Trophoblast cell (in vitro differentiated cells and primary cell): ENCODE results near the gene MAGI1.

ENCODE experiments used
- DNase-seq, 2 donors: peaks; one replicate each; pipeline ENCODE4 v3.0.0-alpha.2; 2016
- H2AFZ ChIP-seq: 2 replicates; pipeline ENCODE4 v1.6.1; 2013; ENCODE audit warnings: low read length, moderate library complexity, mild to moderate bottlenecking; ENCODE audit not compliant: insufficient read depth, poor library complexity
- H2AK5ac ChIP-seq: 2 replicates; pipeline ENCODE4 v1.6.1; 2013; ENCODE audit warnings: mild to moderate bottlenecking, low read length
- H2BK120ac ChIP-seq: 2 replicates; pipeline ENCODE4 v1.6.1; 2013; ENCODE audit warnings: low read length, mild to moderate bottlenecking, moderate library complexity; ENCODE audit not compliant: insufficient read depth, poor library complexity
- H2BK12ac ChIP-seq: 2 replicates; pipeline ENCODE4 v1.6.1; 2013; ENCODE audit warnings: mild to moderate bottlenecking, low read length, moderate library complexity
- H2BK5ac ChIP-seq: 2 replicates; pipeline ENCODE4 v1.6.1; 2013; ENCODE audit warnings: low read length, low read depth, moderate library complexity, mild to moderate bottlenecking; ENCODE audit not compliant: poor library complexity
- H3K14ac ChIP-seq: 2 replicates; pipeline ENCODE4 v1.6.1; 2013; ENCODE audit warnings: mild to moderate bottlenecking, low read length
- H3K18ac ChIP-seq: 2 replicates; pipeline ENCODE4 v1.6.1; 2013; ENCODE audit warnings: mild to moderate bottlenecking, low read length
- H3K23ac ChIP-seq: 2 replicates; pipeline ENCODE4 v1.6.1; 2013; ENCODE audit warnings: low read length
- H3K27ac ChIP-seq: 2 replicates; pipeline ENCODE4 v1.5.1; 2013; ENCODE audit warnings: low read depth, mild to moderate bottlenecking, inconsistent platforms, low read length, moderate library complexity
- H3K27me3 ChIP-seq: 2 replicates; pipeline ENCODE4 v1.6.1; 2013; ENCODE audit warnings: inconsistent platforms, mild to moderate bottlenecking, low read length, moderate library complexity; ENCODE audit not compliant: insufficient read depth
- H3K36me3 ChIP-seq, 2 experiments: 1 replicate in 1 of 2; 2 replicates in 1 of 2; pipeline ENCODE4 v1.6.1; 2013; ENCODE audit warnings: low read length in 2 of 2, mild to moderate bottlenecking in 2 of 2, moderate library complexity in 1 of 2; ENCODE audit not compliant: insufficient read depth in 2 of 2, control insufficient read depth in 1 of 2
- H3K4ac ChIP-seq: 2 replicates; pipeline ENCODE4 v1.6.1; 2013; ENCODE audit warnings: low read depth, mild to moderate bottlenecking, low read length, moderate library complexity
- H3K4me1 ChIP-seq, 2 experiments: 1 replicate in 1 of 2; 2 replicates in 1 of 2; pipeline ENCODE4 v1.6.1; 2013; ENCODE audit warnings: low read length in 2 of 2, mild to moderate bottlenecking in 2 of 2, moderate library complexity in 1 of 2; ENCODE audit not compliant: insufficient read depth in 2 of 2, control insufficient read depth in 1 of 2
- H3K4me2 ChIP-seq: 2 replicates; pipeline ENCODE4 v1.6.1; 2013; ENCODE audit warnings: inconsistent platforms, mild to moderate bottlenecking, low read length, moderate library complexity
- H3K4me3 ChIP-seq: 2 replicates; pipeline ENCODE4 v1.5.1; 2013; ENCODE audit warnings: mild to moderate bottlenecking, low read depth, low read length, inconsistent platforms
- H3K79me1 ChIP-seq: one replicate; pipeline ENCODE4 v1.6.1; 2013; ENCODE audit warnings: low read length
- H3K79me2 ChIP-seq: 2 replicates; pipeline ENCODE4 v1.6.1; 2013; ENCODE audit warnings: low read length, mild to moderate bottlenecking; ENCODE audit not compliant: control insufficient read depth, insufficient read depth, poor library complexity
- H3K9ac ChIP-seq: 2 replicates; pipeline ENCODE4 v1.6.1; 2013; ENCODE audit warnings: mild to moderate bottlenecking, low read length
- H3K9me3 ChIP-seq: 2 replicates; pipeline ENCODE4 v1.6.1; 2013; ENCODE audit warnings: low read depth, mild to moderate bottlenecking, control low read depth, inconsistent platforms, low read length; ENCODE audit not compliant: insufficient read depth
- H4K12ac ChIP-seq: 2 replicates; pipeline ENCODE4 v1.6.1; 2013; ENCODE audit warnings: low read depth, mild to moderate bottlenecking, low read length, moderate library complexity
- H4K8ac ChIP-seq: 2 replicates; pipeline ENCODE4 v1.6.1; 2013; ENCODE audit warnings: low read depth, mild to moderate bottlenecking, low read length, moderate library complexity
- H4K91ac ChIP-seq: one replicate; pipeline ENCODE4 v1.6.1; 2013; ENCODE audit warnings: low read depth, mild to moderate bottlenecking, low read length, moderate library complexity
- WGBS: extraction: QIAGEN DNeasy Blood & Tissue Kit; methylation state at CpG from one replicate; pipeline ENCODE4 v1.1.7; 2013; ENCODE audit warnings: missing lambda C conversion rate; ENCODE audit not compliant: insufficient read length, insufficient coverage; ENCODE audit errors: extremely low coverage; 5-methylcytosine and 5-hydroxymethylcytosine counted together

The MAGI1 gene

GRCh38 chr3:65538101-65538500 lies 500.6 kb downstream of the MAGI1 start:
- no peak overlapping the region for H2BK12ac ChIP-seq
- no peak overlapping the region for H2AK5ac ChIP-seq
- H3K9me3 ChIP-seq, result no peaks in the 10 kb centered on the region
- H3K9ac ChIP-seq, result no peak overlapping the region
- H4K8ac ChIP-seq, result no peak overlapping the region
- H3K18ac ChIP-seq, result no peak overlapping the region
- H3K79me2 ChIP-seq, result no peaks in the 10 kb centered on the region
- H3K4ac ChIP-seq, result no peak overlapping the region
- no peak overlapping the region for H4K91ac ChIP-seq
- no peak overlapping the region for H3K14ac ChIP-seq
- peaks cover 0 to 6% of the 10 kb centered on the region in 2 experiments for H3K4me1 ChIP-seq
- no peaks in the 10 kb centered on the region for H3K79me1 ChIP-seq
- H3K27me3 ChIP-seq, result no peaks in the 10 kb centered on the region
- no peak overlapping the region for H2BK120ac ChIP-seq
- H2BK5ac ChIP-seq, result no peak overlapping the region
- DNase-seq, result no peak
- no peak overlapping the region for H4K12ac ChIP-seq
- H3K4me3 ChIP-seq, result no peak overlapping the region
- H3K23ac ChIP-seq, result no peak overlapping the region
- H3K27ac ChIP-seq, result no peak overlapping the region
- WGBS, result no CpG with 5 or more reads among the region's 1 CpG
- no peak overlapping the region for H2AFZ ChIP-seq
- H3K4me2 ChIP-seq, result no peak overlapping the region
- H3K36me3 ChIP-seq, result no peaks in the 10 kb centered on the region

GRCh38 chr3:65537109-65537508 lies 501.6 kb downstream of the MAGI1 start:
- no peak overlapping the region for H3K23ac ChIP-seq
- H4K91ac ChIP-seq, result no peak overlapping the region
- no peak overlapping the region for H3K4me3 ChIP-seq
- H3K79me2 ChIP-seq, result no peaks in the 10 kb centered on the region
- H3K4ac ChIP-seq, result no peak overlapping the region
- H3K36me3 ChIP-seq, result no peaks in the 10 kb centered on the region
- no peak overlapping the region for H3K9ac ChIP-seq
- WGBS, result no CpG with 5 or more reads among the region's 3 CpGs
- no peak overlapping the region for H4K8ac ChIP-seq
- H3K27ac ChIP-seq, result no peak overlapping the region
- no peak overlapping the region for H3K18ac ChIP-seq
- no peak overlapping the region for H2AK5ac ChIP-seq
- no peak overlapping the region for H4K12ac ChIP-seq
- H2BK5ac ChIP-seq, result no peak overlapping the region
- no peak overlapping the region for H3K4me2 ChIP-seq
- H2AFZ ChIP-seq, result no peak overlapping the region
- no peaks in the 10 kb centered on the region for H3K27me3 ChIP-seq
- H2BK12ac ChIP-seq, result no peak overlapping the region
- H3K14ac ChIP-seq, result no peak overlapping the region
- DNase-seq, result no peak
- no peaks in the 10 kb centered on the region for H3K9me3 ChIP-seq
- no peak overlapping the region for H2BK120ac ChIP-seq
- no peaks in the 10 kb centered on the region for H3K79me1 ChIP-seq
- peaks cover 0 to 6% of the 10 kb centered on the region in 2 experiments for H3K4me1 ChIP-seq

- no peak overlapping the region for H2BK12ac ChIP-seq
- H3K79me1 ChIP-seq, result no peaks in the 10 kb centered on the region
- no peak overlapping the region for H4K12ac ChIP-seq
- H3K27me3 ChIP-seq, result no peaks in the 10 kb centered on the region
- no peak overlapping the region for H2AK5ac ChIP-seq
- H4K91ac ChIP-seq, result no peak overlapping the region
- no peak overlapping the region for H3K18ac ChIP-seq
- WGBS, result no CpG with 5 or more reads among the region's 2 CpGs
- no peak overlapping the region for H2AFZ ChIP-seq
- H2BK5ac ChIP-seq, result no peak overlapping the region
- H3K4me3 ChIP-seq, result no peak overlapping the region
- no peak overlapping the region for H3K23ac ChIP-seq
- no peak for DNase-seq
- no peak overlapping the region for H3K4ac ChIP-seq
- no peak overlapping the region for H3K9ac ChIP-seq
- H2BK120ac ChIP-seq, result no peak overlapping the region
- H3K4me2 ChIP-seq, result no peak overlapping the region
- H4K8ac ChIP-seq, result no peak overlapping the region
- H3K27ac ChIP-seq, result no peak overlapping the region
- H3K4me1 ChIP-seq, result peaks cover 0 to 6% of the 10 kb centered on the region in 2 experiments
- H3K79me2 ChIP-seq, result no peaks in the 10 kb centered on the region
- no peaks in the 10 kb centered on the region for H3K9me3 ChIP-seq
- H3K36me3 ChIP-seq, result no peaks in the 10 kb centered on the region
- H3K14ac ChIP-seq, result no peak overlapping the region
These were observed 503.5 kb downstream of the MAGI1 start for GRCh38 chr3:65535260-65535659.

- Histone ChIP-seq H3K4ac (no peak overlapping the region), H3K79me2 (no peaks in the 10 kb centered on the region), H4K12ac (no peak overlapping the region), H4K91ac (no peak overlapping the region), H3K36me3 (no peaks in the 10 kb centered on the region), H2BK12ac (no peak overlapping the region), H2BK120ac (no peak overlapping the region), H2AFZ (no peak overlapping the region), H3K79me1 (no peaks in the 10 kb centered on the region), H3K4me3 (no peak overlapping the region), H3K4me1 (peaks cover 0 to 6% of the 10 kb centered on the region in 2 experiments), H3K27me3 (no peaks in the 10 kb centered on the region), H2AK5ac (no peak overlapping the region), H3K4me2 (no peak overlapping the region), H3K23ac (no peak overlapping the region), H3K27ac (no peak overlapping the region), H3K9me3 (no peaks in the 10 kb centered on the region), H4K8ac (no peak overlapping the region), H2BK5ac (no peak overlapping the region), H3K14ac (no peak overlapping the region), H3K18ac (no peak overlapping the region), H3K9ac (no peak overlapping the region)
- WGBS, result no CpG with 5 or more reads among the region's 3 CpGs
- no peak for DNase-seq
These were observed 503.9 kb downstream of the MAGI1 start for GRCh38 chr3:65534805-65535204.
